GM23338 (cell line): ENCODE data around the gene RBM45. TPM values are rescaled to one million over a fixed set of nuclear protein-coding genes. Genes with fewer than 3 reads are reported as not detected.

Experiments
- ATAC-seq: fragments of 200-7000 bp; cut with Tn5 transposase; 3 replicates; pipeline ENCODE4 v1.9.1; 2020
- DNase-seq: peaks from one replicate; pipeline ENCODE4 v3.0.0-alpha.2; 2015; ENCODE audit warnings: low spot score
- H2AFZ ChIP-seq: fragments of 200-600 bp; sonication (generic); 2 replicates; pipeline ENCODE4 v1.8.0; 2016; ENCODE audit warnings: antibody characterized with exemption, mild to moderate bottlenecking, moderate library complexity
- H3F3A ChIP-seq: fragments of 200-600 bp; sonication (generic); replicated peaks from 2 replicates; pipeline ENCODE4 v1.8.0; 2017; ENCODE audit warnings: antibody characterized with exemption, mixed run types, low read depth
- H3K27ac ChIP-seq: fragments of 200-600 bp; sonication (generic); 2 replicates; pipeline ENCODE4 v1.6.1; 2016; ENCODE audit warnings: low read depth
- H3K27me3 ChIP-seq: fragments of 200-600 bp; sonication (generic); 2 replicates; pipeline ENCODE4 v1.8.0; 2016; ENCODE audit warnings: mild to moderate bottlenecking, mixed run types, moderate library complexity; ENCODE audit not compliant: insufficient read depth
- H3K36me3 ChIP-seq: fragments of 200-600 bp; sonication (generic); 2 replicates; pipeline ENCODE4 v1.8.0; 2016; ENCODE audit warnings: mild to moderate bottlenecking; ENCODE audit not compliant: insufficient read depth
- H3K4me1 ChIP-seq: fragments of 200-600 bp; sonication (generic); 2 replicates; pipeline ENCODE4 v1.8.0; 2016; ENCODE audit warnings: mild to moderate bottlenecking, moderate library complexity; ENCODE audit not compliant: insufficient read depth
- H3K4me2 ChIP-seq: fragments of 200-600 bp; sonication (generic); 2 replicates; pipeline ENCODE4 v1.7.1; 2017; ENCODE audit warnings: mixed run types
- H3K4me3 ChIP-seq: fragments of 200-600 bp; sonication (generic); 2 replicates; pipeline ENCODE4 v1.6.1; 2016; ENCODE audit warnings: mixed run types
- H3K79me2 ChIP-seq: fragments of 200-600 bp; sonication (generic); replicated peaks from 2 replicates; pipeline ENCODE4 v1.8.0; 2017; ENCODE audit warnings: mild to moderate bottlenecking; ENCODE audit not compliant: insufficient read depth
- H3K9me2 ChIP-seq: fragments of 200-600 bp; sonication (generic); 2 replicates; pipeline ENCODE4 v1.8.0; 2017; ENCODE audit not compliant: insufficient read depth
- H4K20me1 ChIP-seq: fragments of 200-600 bp; sonication (generic); replicated peaks from 2 replicates; pipeline ENCODE4 v1.8.0; 2017; ENCODE audit warnings: mild to moderate bottlenecking; ENCODE audit not compliant: insufficient read depth
- H3K27ac Mint-ChIP-seq: 2 replicates; pipeline ENCODE4 v1.8.0; 2020; ENCODE audit warnings: inconsistent platforms, mild to moderate bottlenecking, moderate library complexity, mixed read lengths
- H3K27me3 Mint-ChIP-seq: 3 replicates; pipeline ENCODE4 v1.8.0; 2022; ENCODE audit warnings: low read depth, mild to moderate bottlenecking, moderate library complexity, mixed read lengths, inconsistent platforms; ENCODE audit not compliant: insufficient read depth, poor library complexity
- H3K36me3 Mint-ChIP-seq: 3 replicates; pipeline ENCODE4 v1.8.0; 2021; ENCODE audit warnings: low read depth, mild to moderate bottlenecking, inconsistent platforms, moderate library complexity, mixed read lengths
- H3K4me1 Mint-ChIP-seq: 3 replicates; pipeline ENCODE4 v1.8.0; 2020; ENCODE audit warnings: mild to moderate bottlenecking, inconsistent platforms, mixed read lengths
- H3K4me3 Mint-ChIP-seq: 3 replicates; pipeline ENCODE4 v1.8.0; 2021; ENCODE audit warnings: moderate library complexity, mild to moderate bottlenecking, inconsistent platforms, mixed read lengths
- H3K9me3 Mint-ChIP-seq: 3 replicates; pipeline ENCODE4 v1.8.0; 2020; ENCODE audit warnings: moderate library complexity, mild to moderate bottlenecking, inconsistent platforms, mixed read lengths
- CREB1 ChIP-seq: fragments of 250-450 bp; sonication (Bioruptor Pico); IDR thresholded peaks from 2 replicates; pipeline ENCODE4 v1.5.0; 2020; ENCODE audit warnings: low read depth, mild to moderate bottlenecking, moderate library complexity
- CTCF ChIP-seq, 2 experiments: fragments of 200-600 bp in 1 of 2; sonication (generic) in 1 of 2; conservative IDR thresholded peaks; 2 replicates each; pipeline versions ENCODE4 v1.5.1 to v1.6.1; 2016 to 2017; ENCODE audit warnings: antibody characterized with exemption in 2 of 2, low read depth in 2 of 2, mild to moderate bottlenecking in 2 of 2, moderate library complexity in 1 of 2
- ETS1 ChIP-seq: IDR thresholded peaks from 2 replicates; pipeline ENCODE4 v1.6.1; 2016; ENCODE audit warnings: antibody characterized with exemption
- EZH2 ChIP-seq: fragments of 200-600 bp; sonication (generic); IDR thresholded peaks from one replicate; pipeline ENCODE4 v1.8.0; 2017; ENCODE audit warnings: antibody characterized with exemption, mild to moderate bottlenecking, low read depth; ENCODE audit not compliant: unreplicated experiment
- EZH2phosphoT487 ChIP-seq: fragments of 200-600 bp; sonication (generic); IDR thresholded peaks from one replicate; pipeline ENCODE4 v1.8.1; 2018; ENCODE audit warnings: antibody characterized with exemption; ENCODE audit not compliant: unreplicated experiment
- NANOG ChIP-seq: IDR thresholded peaks from 2 replicates; pipeline ENCODE4 v1.6.1; 2016; ENCODE audit warnings: antibody characterized with exemption, borderline replicate concordance
- STAT1 ChIP-seq: IDR thresholded peaks from one replicate; pipeline ENCODE4 v1.6.1; 2016; ENCODE audit warnings: antibody characterized with exemption; ENCODE audit not compliant: unreplicated experiment
- ZNF114 ChIP-seq: fragments of 250-450 bp; sonication (Bioruptor Pico); IDR thresholded peaks from 2 replicates; pipeline ENCODE4 v1.5.0; 2020; ENCODE audit warnings: mild to moderate bottlenecking, moderate library complexity
- ZNF331 ChIP-seq: fragments of 250-450 bp; sonication (Bioruptor Pico); IDR thresholded peaks from 2 replicates; pipeline ENCODE4 v1.5.0; 2020; ENCODE audit warnings: low read depth, mild to moderate bottlenecking, moderate library complexity
- polyA plus RNA-seq: library from polyadenylated mRNA; unstranded; fragments of >200 nt; fragmentation: Nextera tagmentation; extraction: Ambion mirVana; gene quantifications from 2 replicates; pipeline ENCODE4 v1.2.1, GENCODE V29; 2016
- total RNA-seq: library from RNA; depleted of rRNA; stranded (reverse); fragments of >200 nt; shearing (Covaris generic); gene quantifications from 2 replicates; pipeline ENCODE4 v1.2.3, GENCODE V29; 2014
- TF ChIP-seq, protein P1 (sequence below): IDR thresholded peaks from one replicate; pipeline ENCODE4 v1.6.1; 2018; ENCODE audit warnings: antibody characterized with exemption; ENCODE audit not compliant: unreplicated experiment
- TF ChIP-seq, protein P2 (sequence below): fragments of 250-450 bp; sonication (Bioruptor Pico); IDR thresholded peaks from 2 replicates; pipeline ENCODE4 v1.5.0; 2020; ENCODE audit warnings: mild to moderate bottlenecking, moderate library complexity

RBM45 gene
- total and polyA plus RNA-seq, 2 experiments from 2014 or later: 15.8 to 17.1 TPM

DNA sequence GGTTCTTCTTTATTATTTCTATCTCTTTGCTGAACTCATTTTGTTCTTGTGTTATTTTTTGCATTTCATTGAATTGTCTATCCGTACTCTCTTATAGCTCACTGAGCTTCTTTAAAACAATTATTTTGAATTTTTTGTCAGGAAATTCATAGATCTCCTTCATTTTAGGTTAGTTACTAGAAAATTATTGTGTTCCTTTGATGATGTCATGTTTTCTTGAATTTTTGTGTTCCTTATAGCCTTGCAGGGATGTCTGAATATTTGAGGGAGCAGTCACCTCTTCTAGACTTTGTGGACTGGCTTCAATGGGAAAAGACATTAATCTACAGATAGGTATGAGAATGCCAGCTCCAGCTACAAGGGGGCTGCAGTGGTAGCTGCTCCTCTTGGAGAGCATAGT is 61.4 kb downstream of the RBM45 start:
- Mint-ChIP-seq H3K4me3 (no peak overlapping the region), H3K27me3 (no peaks in the 10 kb centered on the region), H3K9me3 (no peaks in the 10 kb centered on the region; the same call in 2 of the 3 replicates), H3K4me1 (no peaks in the 10 kb centered on the region), H3K27ac (no peak overlapping the region), H3K36me3 (no peaks in the 10 kb centered on the region)
- Histone ChIP-seq H3K9me2 (no peaks in the 10 kb centered on the region; the same call in 1 of the 2 replicates), H3K27ac (no peak overlapping the region), H3K4me3 (no peak overlapping the region), H3F3A (no peaks in the 10 kb centered on the region), H3K36me3 (no peaks in the 10 kb centered on the region), H2AFZ (no peak overlapping the region), H3K4me1 (no peaks in the 10 kb centered on the region), H4K20me1 (no peaks in the 10 kb centered on the region), H3K27me3 (no peaks in the 10 kb centered on the region), H3K79me2 (no peaks in the 10 kb centered on the region), H3K4me2 (no peak overlapping the region)
- no peak for DNase-seq
- ATAC-seq: no peak
- TF ChIP-seq CTCF (conservative IDR thresholded peaks at IDR 0.05; ENCODE audit: low read depth in 2 of 2) (no peak), EZH2 (no peak), ETS1 (no peak), STAT1 (no peak), CREB1 (CRISPR knock-in tag) (no peak), ZNF114 (CRISPR knock-in tag) (no peak), ZNF331 (no peak), EZH2phosphoT487 (no peak), NANOG (no peak)
- TF ChIP-seq, protein P1, sequence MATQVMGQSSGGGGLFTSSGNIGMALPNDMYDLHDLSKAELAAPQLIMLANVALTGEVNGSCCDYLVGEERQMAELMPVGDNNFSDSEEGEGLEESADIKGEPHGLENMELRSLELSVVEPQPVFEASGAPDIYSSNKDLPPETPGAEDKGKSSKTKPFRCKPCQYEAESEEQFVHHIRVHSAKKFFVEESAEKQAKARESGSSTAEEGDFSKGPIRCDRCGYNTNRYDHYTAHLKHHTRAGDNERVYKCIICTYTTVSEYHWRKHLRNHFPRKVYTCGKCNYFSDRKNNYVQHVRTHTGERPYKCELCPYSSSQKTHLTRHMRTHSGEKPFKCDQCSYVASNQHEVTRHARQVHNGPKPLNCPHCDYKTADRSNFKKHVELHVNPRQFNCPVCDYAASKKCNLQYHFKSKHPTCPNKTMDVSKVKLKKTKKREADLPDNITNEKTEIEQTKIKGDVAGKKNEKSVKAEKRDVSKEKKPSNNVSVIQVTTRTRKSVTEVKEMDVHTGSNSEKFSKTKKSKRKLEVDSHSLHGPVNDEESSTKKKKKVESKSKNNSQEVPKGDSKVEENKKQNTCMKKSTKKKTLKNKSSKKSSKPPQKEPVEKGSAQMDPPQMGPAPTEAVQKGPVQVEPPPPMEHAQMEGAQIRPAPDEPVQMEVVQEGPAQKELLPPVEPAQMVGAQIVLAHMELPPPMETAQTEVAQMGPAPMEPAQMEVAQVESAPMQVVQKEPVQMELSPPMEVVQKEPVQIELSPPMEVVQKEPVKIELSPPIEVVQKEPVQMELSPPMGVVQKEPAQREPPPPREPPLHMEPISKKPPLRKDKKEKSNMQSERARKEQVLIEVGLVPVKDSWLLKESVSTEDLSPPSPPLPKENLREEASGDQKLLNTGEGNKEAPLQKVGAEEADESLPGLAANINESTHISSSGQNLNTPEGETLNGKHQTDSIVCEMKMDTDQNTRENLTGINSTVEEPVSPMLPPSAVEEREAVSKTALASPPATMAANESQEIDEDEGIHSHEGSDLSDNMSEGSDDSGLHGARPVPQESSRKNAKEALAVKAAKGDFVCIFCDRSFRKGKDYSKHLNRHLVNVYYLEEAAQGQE: no peak
- TF ChIP-seq, protein P2, sequence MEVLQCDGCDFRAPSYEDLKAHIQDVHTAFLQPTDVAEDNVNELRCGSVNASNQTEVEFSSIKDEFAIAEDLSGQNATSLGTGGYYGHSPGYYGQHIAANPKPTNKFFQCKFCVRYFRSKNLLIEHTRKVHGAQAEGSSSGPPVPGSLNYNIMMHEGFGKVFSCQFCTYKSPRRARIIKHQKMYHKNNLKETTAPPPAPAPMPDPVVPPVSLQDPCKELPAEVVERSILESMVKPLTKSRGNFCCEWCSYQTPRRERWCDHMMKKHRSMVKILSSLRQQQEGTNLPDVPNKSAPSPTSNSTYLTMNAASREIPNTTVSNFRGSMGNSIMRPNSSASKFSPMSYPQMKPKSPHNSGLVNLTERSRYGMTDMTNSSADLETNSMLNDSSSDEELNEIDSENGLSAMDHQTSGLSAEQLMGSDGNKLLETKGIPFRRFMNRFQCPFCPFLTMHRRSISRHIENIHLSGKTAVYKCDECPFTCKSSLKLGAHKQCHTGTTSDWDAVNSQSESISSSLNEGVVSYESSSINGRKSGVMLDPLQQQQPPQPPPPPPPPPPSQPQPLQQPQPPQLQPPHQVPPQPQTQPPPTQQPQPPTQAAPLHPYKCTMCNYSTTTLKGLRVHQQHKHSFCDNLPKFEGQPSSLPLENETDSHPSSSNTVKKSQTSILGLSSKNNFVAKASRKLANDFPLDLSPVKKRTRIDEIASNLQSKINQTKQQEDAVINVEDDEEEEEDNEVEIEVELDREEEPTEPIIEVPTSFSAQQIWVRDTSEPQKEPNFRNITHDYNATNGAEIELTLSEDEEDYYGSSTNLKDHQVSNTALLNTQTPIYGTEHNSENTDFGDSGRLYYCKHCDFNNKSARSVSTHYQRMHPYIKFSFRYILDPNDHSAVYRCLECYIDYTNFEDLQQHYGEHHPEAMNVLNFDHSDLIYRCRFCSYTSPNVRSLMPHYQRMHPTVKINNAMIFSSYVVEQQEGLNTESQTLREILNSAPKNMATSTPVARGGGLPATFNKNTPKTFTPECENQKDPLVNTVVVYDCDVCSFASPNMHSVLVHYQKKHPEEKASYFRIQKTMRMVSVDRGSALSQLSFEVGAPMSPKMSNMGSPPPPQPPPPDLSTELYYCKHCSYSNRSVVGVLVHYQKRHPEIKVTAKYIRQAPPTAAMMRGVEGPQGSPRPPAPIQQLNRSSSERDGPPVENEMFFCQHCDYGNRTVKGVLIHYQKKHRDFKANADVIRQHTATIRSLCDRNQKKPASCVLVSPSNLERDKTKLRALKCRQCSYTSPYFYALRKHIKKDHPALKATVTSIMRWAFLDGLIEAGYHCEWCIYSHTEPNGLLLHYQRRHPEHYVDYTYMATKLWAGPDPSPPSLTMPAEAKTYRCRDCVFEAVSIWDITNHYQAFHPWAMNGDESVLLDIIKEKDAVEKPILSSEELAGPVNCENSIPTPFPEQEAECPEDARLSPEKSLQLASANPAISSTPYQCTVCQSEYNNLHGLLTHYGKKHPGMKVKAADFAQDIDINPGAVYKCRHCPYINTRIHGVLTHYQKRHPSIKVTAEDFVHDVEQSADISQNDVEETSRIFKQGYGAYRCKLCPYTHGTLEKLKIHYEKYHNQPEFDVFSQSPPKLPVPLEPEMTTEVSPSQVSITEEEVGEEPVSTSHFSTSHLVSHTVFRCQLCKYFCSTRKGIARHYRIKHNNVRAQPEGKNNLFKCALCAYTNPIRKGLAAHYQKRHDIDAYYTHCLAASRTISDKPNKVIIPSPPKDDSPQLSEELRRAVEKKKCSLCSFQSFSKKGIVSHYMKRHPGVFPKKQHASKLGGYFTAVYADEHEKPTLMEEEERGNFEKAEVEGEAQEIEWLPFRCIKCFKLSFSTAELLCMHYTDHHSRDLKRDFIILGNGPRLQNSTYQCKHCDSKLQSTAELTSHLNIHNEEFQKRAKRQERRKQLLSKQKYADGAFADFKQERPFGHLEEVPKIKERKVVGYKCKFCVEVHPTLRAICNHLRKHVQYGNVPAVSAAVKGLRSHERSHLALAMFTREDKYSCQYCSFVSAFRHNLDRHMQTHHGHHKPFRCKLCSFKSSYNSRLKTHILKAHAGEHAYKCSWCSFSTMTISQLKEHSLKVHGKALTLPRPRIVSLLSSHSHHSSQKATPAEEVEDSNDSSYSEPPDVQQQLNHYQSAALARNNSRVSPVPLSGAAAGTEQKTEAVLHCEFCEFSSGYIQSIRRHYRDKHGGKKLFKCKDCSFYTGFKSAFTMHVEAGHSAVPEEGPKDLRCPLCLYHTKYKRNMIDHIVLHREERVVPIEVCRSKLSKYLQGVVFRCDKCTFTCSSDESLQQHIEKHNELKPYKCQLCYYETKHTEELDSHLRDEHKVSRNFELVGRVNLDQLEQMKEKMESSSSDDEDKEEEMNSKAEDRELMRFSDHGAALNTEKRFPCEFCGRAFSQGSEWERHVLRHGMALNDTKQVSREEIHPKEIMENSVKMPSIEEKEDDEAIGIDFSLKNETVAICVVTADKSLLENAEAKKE (CRISPR knock-in tag): no peak
